ENCODE results near the gene DHRSX.
"Not testable (repeated sequence)": the region's sequence is repeated elsewhere in the genome, so short reads cannot be mapped to it uniquely, and the experiment has no call there.

DHRSX gene

GRCh38 chrX:2471641-2472040 lies 29.1 kb downstream of the DHRSX start:
- no peak for DNase-seq

- not testable (repeated sequence) for DNase-seq
Observed at GRCh38 chrX:2471126-2471525, 29.6 kb downstream of the DHRSX start.

GRCh38 chrX:2469852-2470251 lies 30.9 kb downstream of the DHRSX start:
- DNase-seq = not testable (repeated sequence)

GRCh38 chrX:2469196-2469685 lies 31.5 kb downstream of the DHRSX start:
- no peak for DNase-seq

- DNase-seq = no peak
Observed at GRCh38 chrX:2468261-2469195, 32.2 kb downstream of the DHRSX start.

GRCh38 chrX:2466876-2467656 lies 33.7 kb downstream of the DHRSX start:
- DNase-seq = no peak

GRCh38 chrX:2464677-2465166 lies 36.1 kb downstream of the DHRSX start:
- DNase-seq = no peak

GRCh38 chrX:2463973-2464676 lies 36.7 kb downstream of the DHRSX start:
- no peak for DNase-seq

- not testable (repeated sequence) for DNase-seq
Observed at GRCh38 chrX:2463481-2463880, 37.3 kb downstream of the DHRSX start.

- DNase-seq = no peak
Observed at GRCh38 chrX:2462780-2463179, 38.0 kb downstream of the DHRSX start.

GRCh38 chrX:2462074-2462473 lies 38.7 kb downstream of the DHRSX start:
- DNase-seq = no peak

- DNase-seq = no peak
Observed at GRCh38 chrX:2461711-2462016, 39.1 kb downstream of the DHRSX start.

GRCh38 chrX:2460821-2461710 lies 39.7 kb downstream of the DHRSX start:
- DNase-seq = not testable (repeated sequence)

- DNase-seq = not testable (repeated sequence)
Observed at GRCh38 chrX:2460048-2460447, 40.7 kb downstream of the DHRSX start.

GRCh38 chrX:2458309-2458708 lies 42.5 kb downstream of the DHRSX start:
- DNase-seq = no peak

- DNase-seq = no peak
Observed at GRCh38 chrX:2457289-2458133, 43.3 kb downstream of the DHRSX start.

- DNase-seq = not testable (repeated sequence)
Observed at GRCh38 chrX:2456091-2456490, 44.7 kb downstream of the DHRSX start.

GRCh38 chrX:2454620-2455019 lies 46.2 kb downstream of the DHRSX start:
- not testable (repeated sequence) for DNase-seq

- no peak for DNase-seq
Observed at GRCh38 chrX:2452799-2453198, 48.0 kb downstream of the DHRSX start.

GRCh38 chrX:2452317-2452784 lies 48.4 kb downstream of the DHRSX start:
- DNase-seq = no peak

All from stimulated activated CD4-positive, alpha-beta T cell treated with anti-CD3 and anti-CD28 coated beads, Interleukin-4, amount 100 ng/mL, for 4 hours (primary cell).